Measurements from ENCODE around the gene ESR1.
"Not testable (repeated sequence)": the region's sequence is repeated elsewhere in the genome, so short reads cannot be mapped to it uniquely, and the experiment has no call there.

ESR1 gene

GRCh38 chr6:151993364-151993763 is 185.9 kb downstream of the ESR1 start:
- DNase-seq, result no peak

- DNase-seq, result no peak
Measured at GRCh38 chr6:151998784-151999183, 191.3 kb downstream of the ESR1 start.

GRCh38 chr6:151999194-151999593 is 191.7 kb downstream of the ESR1 start:
- no peak for DNase-seq

GRCh38 chr6:152001408-152001807 is 193.9 kb downstream of the ESR1 start:
- no peak for DNase-seq

- no peak for DNase-seq
Measured at GRCh38 chr6:152002306-152002705, 194.8 kb downstream of the ESR1 start.

GRCh38 chr6:152004036-152004566 is 196.6 kb downstream of the ESR1 start:
- DNase-seq, result no peak

GRCh38 chr6:152004896-152005295 is 197.4 kb downstream of the ESR1 start:
- DNase-seq, result no peak

GRCh38 chr6:152008779-152009178 is 201.3 kb downstream of the ESR1 start:
- DNase-seq, result no peak

- DNase-seq, result no peak
Measured at GRCh38 chr6:152012227-152012626, 204.7 kb downstream of the ESR1 start.

- DNase-seq, result no peak
Measured at GRCh38 chr6:152018876-152019275, 211.4 kb downstream of the ESR1 start.

GRCh38 chr6:152022303-152022702 is 214.8 kb downstream of the ESR1 start:
- no peak for DNase-seq

- DNase-seq, result no peak
Measured at GRCh38 chr6:152023613-152024012, 216.1 kb downstream of the ESR1 start.

- DNase-seq, result no peak
Measured at GRCh38 chr6:152026291-152026690, 218.8 kb downstream of the ESR1 start.

- not testable (repeated sequence) for DNase-seq
Measured at GRCh38 chr6:152026744-152027143, 219.3 kb downstream of the ESR1 start.

GRCh38 chr6:152033765-152034164 is 226.3 kb downstream of the ESR1 start:
- not testable (repeated sequence) for DNase-seq

- no peak for DNase-seq
Measured at GRCh38 chr6:152034631-152035030, 227.1 kb downstream of the ESR1 start.

GRCh38 chr6:152046118-152046517 is 238.6 kb downstream of the ESR1 start:
- no peak for DNase-seq

GRCh38 chr6:152048921-152049320 is 241.4 kb downstream of the ESR1 start:
- DNase-seq, result no peak

GRCh38 chr6:152049502-152049901 is 242.0 kb downstream of the ESR1 start:
- no peak for DNase-seq

- no peak for DNase-seq
Measured at GRCh38 chr6:152050451-152051195, 243.1 kb downstream of the ESR1 start.

GRCh38 chr6:152052061-152052460 is 244.6 kb downstream of the ESR1 start:
- DNase-seq, result no peak

- no peak for DNase-seq
Measured at GRCh38 chr6:152053332-152053731, 245.8 kb downstream of the ESR1 start.

- no peak for DNase-seq
Measured at GRCh38 chr6:152054441-152054840, 247.0 kb downstream of the ESR1 start.

GRCh38 chr6:152055517-152055916 is 248.0 kb downstream of the ESR1 start:
- no peak for DNase-seq
